Measurements from ENCODE around the gene SFXN5.

The SFXN5 gene

GRCh38 chr2:72981536-72981935 lies 90.0 kb downstream of the SFXN5 start:
- in situ Hi-C loops (cut with MboI; ENCODE audit: low sequenced_read_pairs), result no loop called here

DNA sequence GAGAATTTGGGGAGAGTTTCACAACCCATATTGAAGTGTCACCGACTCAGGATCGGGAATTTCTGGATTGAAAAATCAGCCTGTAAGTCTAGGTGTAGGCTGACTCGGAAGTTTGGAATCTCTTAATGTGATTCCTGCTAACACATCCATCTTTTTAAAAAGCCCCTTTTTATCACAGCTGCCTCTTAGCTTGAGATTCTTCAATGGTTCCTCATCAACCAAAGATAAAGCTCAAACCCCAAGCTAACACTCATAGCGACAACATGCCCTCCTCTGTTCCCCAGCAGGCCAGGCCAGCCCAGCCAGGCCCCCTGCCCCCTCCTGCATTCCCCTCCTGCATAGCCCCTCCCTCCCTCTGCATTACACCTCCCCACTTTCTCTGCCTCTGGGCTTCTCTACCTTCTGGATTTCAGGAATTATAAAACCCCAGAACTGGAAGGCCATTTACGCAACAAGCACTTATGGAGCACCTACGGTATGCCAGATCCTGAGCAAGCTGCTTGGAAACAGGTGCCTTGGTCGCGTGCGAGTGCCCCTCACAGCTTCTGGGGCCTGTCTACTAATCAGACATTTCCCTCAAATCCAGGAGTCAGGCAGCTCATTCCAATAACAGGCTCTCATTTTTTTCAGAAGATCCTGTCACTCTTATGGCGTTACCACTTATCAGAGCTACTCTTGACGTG lies 90.8 kb downstream of the SFXN5 start:
- in situ Hi-C loops (cut with MboI; ENCODE audit: low sequenced_read_pairs), result no loop called here

GRCh38 chr2:72979896-72980295 lies 91.6 kb downstream of the SFXN5 start:
- in situ Hi-C loops (cut with MboI; ENCODE audit: low sequenced_read_pairs), result no loop called here

- in situ Hi-C loops (cut with MboI; ENCODE audit: low sequenced_read_pairs), result no loop called here
These were observed 96.5 kb downstream of the SFXN5 start for GRCh38 chr2:72975017-72975416.

DNA sequence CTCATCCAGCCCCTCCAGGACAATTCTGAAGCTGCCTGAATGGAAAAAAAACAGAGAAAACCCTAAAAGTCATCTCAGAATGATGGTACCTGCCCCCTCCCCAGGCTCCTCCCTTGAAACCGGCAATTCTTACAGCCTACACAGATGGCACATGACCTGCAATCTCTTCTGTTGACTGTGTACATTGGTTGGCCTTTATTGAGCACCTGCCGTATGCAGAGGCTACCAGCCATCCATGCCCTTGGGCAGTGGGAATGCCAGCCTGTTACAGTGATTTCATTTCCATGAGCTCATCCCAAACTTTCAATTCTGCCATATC lies 97.1 kb downstream of the SFXN5 start:
- in situ Hi-C loops (cut with MboI; ENCODE audit: low sequenced_read_pairs), result no loop called here

DNA sequence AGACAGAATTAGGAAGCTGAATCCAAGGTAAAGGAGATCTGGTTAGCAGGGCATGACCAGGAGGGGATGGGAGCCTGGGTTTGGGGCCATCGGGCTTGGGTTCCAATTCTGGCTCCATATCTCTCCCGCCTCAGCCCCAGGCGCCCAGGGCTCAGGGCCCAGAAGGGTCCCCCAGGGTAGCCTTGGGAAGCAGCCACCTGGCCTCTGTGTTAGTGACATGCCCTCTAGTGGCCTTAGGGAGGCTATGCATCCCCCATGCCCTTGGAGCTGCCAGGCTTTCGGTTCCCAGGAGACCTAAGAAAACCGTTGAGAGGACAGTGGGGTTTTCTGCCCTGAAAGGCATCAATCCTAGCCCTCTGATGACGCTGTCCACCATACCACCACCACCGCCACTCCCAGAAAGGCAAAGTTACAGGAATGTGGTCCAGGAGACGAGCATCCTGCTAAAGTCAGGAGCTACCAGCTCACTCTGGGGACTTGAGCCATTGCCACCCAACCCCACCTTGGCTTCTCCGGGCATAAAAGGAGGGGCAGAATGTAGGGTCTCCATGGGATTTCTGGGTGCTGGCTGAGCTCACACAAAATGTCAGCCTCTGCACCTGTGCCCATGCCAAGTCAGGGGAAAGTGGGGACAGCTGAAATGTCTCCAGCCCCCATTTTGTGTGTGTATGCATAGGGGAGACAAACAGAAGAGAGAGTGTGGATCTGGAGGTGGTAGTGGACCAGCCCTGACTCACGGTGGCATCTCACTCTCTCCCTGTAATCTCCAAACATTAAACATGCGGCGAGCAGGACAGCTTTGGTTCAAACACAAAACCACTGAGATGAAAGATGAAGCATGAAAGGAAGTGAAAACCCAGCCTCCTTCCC lies 97.7 kb downstream of the SFXN5 start:
- in situ Hi-C loops (cut with MboI; ENCODE audit: low sequenced_read_pairs), result no loop called here

DNA sequence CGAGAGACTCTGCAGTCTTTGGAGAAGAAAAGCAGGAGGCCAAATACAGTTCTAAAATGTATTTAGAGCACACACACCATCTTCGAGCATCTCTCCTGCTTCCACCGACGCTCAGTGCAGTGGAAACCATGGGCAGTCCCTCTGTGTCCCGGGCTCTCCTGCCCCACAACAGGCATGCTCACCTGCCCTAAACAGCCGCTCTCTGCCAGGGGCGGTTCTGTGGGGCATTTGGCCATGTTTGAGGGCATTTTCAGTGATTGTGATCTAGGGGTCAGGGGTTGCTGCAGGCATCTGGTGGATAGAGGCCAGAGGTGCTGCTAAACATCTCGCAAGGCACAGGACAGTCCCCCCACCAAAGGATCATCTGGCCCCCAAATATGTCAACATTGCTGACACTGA lies 98.4 kb downstream of the SFXN5 start:
- in situ Hi-C loops (cut with MboI; ENCODE audit: low sequenced_read_pairs), result no loop called here

- in situ Hi-C loops (cut with MboI; ENCODE audit: low sequenced_read_pairs), result no loop called here
These were observed 99.0 kb downstream of the SFXN5 start for GRCh38 chr2:72972352-72973136.

DNA sequence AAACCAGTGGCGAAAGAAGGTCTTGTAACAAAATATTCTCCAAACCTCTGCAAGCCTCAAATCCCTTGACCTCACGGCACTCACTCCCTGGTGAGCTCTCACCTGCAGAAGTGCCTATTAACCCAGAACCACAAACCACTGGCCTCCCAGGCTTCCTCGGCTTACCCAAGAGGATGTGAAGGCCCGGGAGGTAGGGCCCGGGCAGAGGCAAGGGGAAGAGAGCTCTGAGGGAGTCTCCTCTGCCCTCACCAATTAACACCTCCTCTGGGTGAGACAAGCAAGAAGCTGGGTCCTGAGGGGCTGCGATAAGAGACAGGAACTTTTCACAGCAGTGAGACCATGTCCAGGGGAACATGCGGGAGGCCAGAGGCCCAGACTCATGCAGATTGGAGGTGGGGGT lies 100.5 kb downstream of the SFXN5 start:
- in situ Hi-C loops (cut with MboI; ENCODE audit: low sequenced_read_pairs), result no loop called here

GRCh38 chr2:72969706-72970105 lies 101.8 kb downstream of the SFXN5 start:
- in situ Hi-C loops (cut with MboI; ENCODE audit: low sequenced_read_pairs), result no loop called here

DNA sequence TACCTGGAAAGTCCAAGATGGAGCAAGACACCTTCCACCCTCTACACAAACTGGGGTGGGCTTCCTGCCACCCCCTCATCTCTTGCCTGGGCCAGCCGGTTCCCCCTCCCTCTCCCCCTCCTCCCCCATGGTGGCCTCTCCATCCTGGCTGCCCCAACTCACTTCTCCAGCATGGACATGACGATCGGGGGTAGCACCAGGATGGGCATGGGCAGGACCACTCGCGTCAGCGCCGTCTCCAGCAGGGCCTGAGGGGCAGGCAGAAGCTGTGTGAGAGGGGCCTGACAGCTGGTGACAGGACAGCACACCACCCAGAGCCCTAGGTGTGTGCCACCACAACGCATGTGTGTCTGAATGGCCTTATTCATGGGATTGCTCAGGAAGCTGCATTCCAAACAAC lies 103.2 kb downstream of the SFXN5 start:
- in situ Hi-C loops (cut with MboI; ENCODE audit: low sequenced_read_pairs), result no loop called here

- in situ Hi-C loops (cut with MboI; ENCODE audit: low sequenced_read_pairs), result no loop called here
These were observed 105.6 kb downstream of the SFXN5 start for GRCh38 chr2:72965770-72966450.

DNA sequence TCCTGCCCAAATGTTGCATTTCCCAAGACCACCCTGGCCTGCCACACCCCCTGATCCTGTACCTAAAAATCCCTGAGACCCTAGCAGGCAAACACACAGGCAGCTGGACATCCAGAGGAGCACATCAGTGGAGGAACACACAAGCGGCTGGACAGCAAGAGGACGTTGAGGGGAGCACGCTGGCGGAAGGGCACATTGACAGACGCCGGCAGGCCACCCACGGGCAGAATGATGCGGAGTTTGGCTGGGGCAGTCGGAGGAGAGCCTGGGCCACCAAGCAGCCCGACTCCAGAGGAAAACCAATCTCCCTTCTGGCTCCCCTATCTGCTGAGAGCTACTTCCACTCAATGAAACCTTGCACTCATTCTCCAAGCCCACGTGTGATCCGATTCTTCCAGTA lies 106.5 kb downstream of the SFXN5 start:
- in situ Hi-C loops (cut with MboI; ENCODE audit: low sequenced_read_pairs), result no loop called here

DNA sequence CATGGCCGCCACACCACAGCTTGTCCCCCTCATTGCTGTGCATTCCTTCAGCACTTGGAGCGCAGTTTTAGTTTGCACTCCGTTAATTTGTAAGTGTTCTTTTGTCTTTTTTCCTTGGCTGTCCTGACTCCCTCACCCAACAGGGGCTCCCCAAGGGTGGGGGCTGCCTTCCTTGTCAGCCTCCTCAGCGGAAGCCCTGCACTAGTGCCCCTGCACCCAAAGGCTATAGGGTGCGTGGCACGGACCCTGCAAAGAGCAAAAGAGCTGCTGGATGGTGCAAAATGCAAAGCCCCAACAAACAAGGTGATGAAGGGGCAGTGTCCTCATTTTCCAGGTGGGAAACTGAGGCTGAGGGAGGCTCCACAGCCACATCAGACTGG lies 107.4 kb downstream of the SFXN5 start:
- in situ Hi-C loops (cut with MboI; ENCODE audit: low sequenced_read_pairs), result no loop called here

- in situ Hi-C loops (cut with MboI; ENCODE audit: low sequenced_read_pairs), result no loop called here
These were observed 107.9 kb downstream of the SFXN5 start for GRCh38 chr2:72963423-72964145.

DNA sequence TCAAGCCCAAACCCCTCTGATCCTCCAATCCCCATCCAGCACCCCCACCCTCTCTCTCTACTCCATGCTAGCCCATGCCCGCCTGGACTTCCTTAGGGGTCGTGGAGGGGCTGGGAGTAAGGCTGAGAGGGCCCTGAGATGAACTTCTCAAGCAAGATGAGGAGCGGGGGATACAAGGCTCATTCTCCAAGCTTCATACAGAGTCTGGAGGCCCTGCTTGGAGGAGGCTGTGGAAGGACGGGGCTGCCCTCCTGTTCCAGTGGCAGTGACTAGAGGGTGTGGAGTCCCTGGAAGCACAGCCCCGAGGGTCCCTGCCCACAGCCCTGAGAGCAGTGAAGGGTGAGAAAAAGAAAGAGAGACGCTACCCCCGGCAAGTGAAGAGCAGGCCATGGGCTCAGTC lies 108.6 kb downstream of the SFXN5 start:
- in situ Hi-C loops (cut with MboI; ENCODE audit: low sequenced_read_pairs), result no loop called here

DNA sequence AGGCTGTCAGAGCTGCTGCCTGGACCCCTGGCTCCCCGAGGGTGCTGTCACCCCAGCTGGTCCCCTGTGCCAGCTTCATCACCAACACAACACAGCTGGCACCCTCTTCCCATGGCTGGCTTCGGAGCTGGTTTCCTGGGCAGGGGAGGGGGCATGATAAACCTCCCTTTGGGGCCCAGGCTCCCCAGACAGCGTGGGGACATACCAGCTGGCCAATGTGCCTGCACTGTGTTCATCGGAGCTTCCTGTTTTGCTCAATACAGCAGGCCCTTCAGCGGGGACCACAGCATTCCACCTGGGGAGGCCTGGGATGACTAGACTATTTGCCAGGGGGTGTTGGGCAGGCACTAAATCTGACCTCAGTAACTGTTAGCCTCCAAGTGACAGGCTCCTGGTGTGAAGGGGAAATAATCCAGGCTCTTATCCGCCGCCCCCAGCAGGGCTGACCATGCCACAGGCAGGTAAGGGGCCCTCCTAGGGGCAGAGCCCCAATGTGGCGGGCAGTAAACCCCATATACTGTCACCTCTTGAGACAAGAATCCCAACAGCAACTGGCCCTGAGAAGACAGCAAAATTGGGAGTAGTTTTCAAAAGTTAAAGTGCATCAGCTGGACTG lies 109.6 kb downstream of the SFXN5 start:
- in situ Hi-C loops (cut with MboI; ENCODE audit: low sequenced_read_pairs), result no loop called here

GRCh38 chr2:72961036-72961720 lies 110.3 kb downstream of the SFXN5 start:
- in situ Hi-C loops (cut with MboI; ENCODE audit: low sequenced_read_pairs), result no loop called here

Measured in hTERT RPE-1 (cell line).